ENCODE measurements around the gene CTSH. TPM values are rescaled to one million over a fixed set of nuclear protein-coding genes. Genes with fewer than 3 reads are reported as not detected.

The CTSH gene
- total and polyA plus RNA-seq, 2 experiments from 2014 or later, result 19.7 to 19.9 TPM

GRCh38 chr15:78933823-78934654 lies 10.8 kb downstream of the CTSH start (continued):
- no peak for TF ChIP-seq ZNF462 (CRISPR knock-in tag; IDR thresholded peaks at IDR 0.05)
- TF ChIP-seq STAT1 (IDR thresholded peaks at IDR 0.05; ENCODE audit: unreplicated experiment), result no peak
- no peak for TF ChIP-seq EZH2phosphoT487 (IDR thresholded peaks at IDR 0.05; ENCODE audit: unreplicated experiment)
- no peak for TF ChIP-seq CTCF (conservative IDR thresholded peaks at IDR 0.05; ENCODE audit: low read depth in 2 of 2)
- no peak for TF ChIP-seq ZNF331 (CRISPR knock-in tag; IDR thresholded peaks at IDR 0.05; ENCODE audit: low read depth)
- TF ChIP-seq ZNF114 (CRISPR knock-in tag; IDR thresholded peaks at IDR 0.05), result no peak
- no peak for TF ChIP-seq JUNB (IDR thresholded peaks at IDR 0.05; ENCODE audit: unreplicated experiment)
